Psoas muscle (tissue), 8 donors: ENCODE measurements around the gene SATB2. TPM values are rescaled to one million over a fixed set of nuclear protein-coding genes. Genes with fewer than 3 reads are reported as not detected.

Experiments
- ATAC-seq, 4 donors: fragments of 200-7000 bp; cut with Tn5 transposase; one replicate each; pipeline ENCODE4 v1.9.1; 2020; ENCODE audit warnings: moderate library complexity in 3 of 4, mild to moderate bottlenecking in 2 of 4
- DNase-seq, 2 donors: peaks; one replicate each; pipeline ENCODE4 v3.0.0-alpha.2; 2020
- H3K27ac ChIP-seq: fragments of 200-600 bp; one replicate; pipeline ENCODE4 v1.8.0; 2022
- H3K27me3 ChIP-seq, 3 donors: fragments of 200-600 bp in 1 of 3; one replicate each; pipeline versions ENCODE4 v1.6.1 to v1.8.0; 2013 to 2022; ENCODE audit warnings: low read length in 2 of 3, mild to moderate bottlenecking in 2 of 3, moderate library complexity in 1 of 3; ENCODE audit not compliant: insufficient read depth in 3 of 3
- H3K36me3 ChIP-seq, 2 donors: fragments of 200-600 bp in 1 of 2; one replicate each; pipeline versions ENCODE4 v1.6.1 to v1.8.0; 2013 to 2022; ENCODE audit warnings: low read depth in 1 of 2, mild to moderate bottlenecking in 1 of 2, moderate library complexity in 1 of 2; ENCODE audit not compliant: insufficient read depth in 1 of 2
- H3K4me1 ChIP-seq: fragments of 200-600 bp; one replicate; pipeline ENCODE4 v1.8.0; 2022
- H3K4me3 ChIP-seq: fragments of 200-600 bp; one replicate; pipeline ENCODE4 v1.8.0; 2022; ENCODE audit warnings: mild to moderate bottlenecking
- H3K9me3 ChIP-seq: fragments of 200-600 bp; one replicate; pipeline ENCODE4 v1.8.0; 2022
- CTCF ChIP-seq: fragments of 200-600 bp; IDR thresholded peaks from one replicate; pipeline ENCODE4 v1.8.0; 2022; ENCODE audit warnings: antibody characterized with exemption
- WGBS, 3 donors: extraction: QIAGEN DNeasy Blood & Tissue Kit; methylation state at CpG; one replicate each; pipeline versions ENCODE4 v1.1.6 to v1.1.7; 2013; 5-methylcytosine and 5-hydroxymethylcytosine counted together
- intact Hi-C, 2 donors: fragments of 100-400 bp; cut with DNase I; formaldehyde crosslinking; loops; one replicate each; pipeline versions ENCODE4 v1.11.0 to v1.14.2; 2022
- long read RNA-seq, 2 donors: library from polyadenylated mRNA; unstranded; transcript quantifications; one replicate each; pipeline ENCODE4 v2.0.0, GENCODE V29; 2021
- polyA plus RNA-seq, 3 donors: library from polyadenylated mRNA; stranded (reverse); fragments of 200-250 nt; gene quantifications; one replicate each; pipeline ENCODE4 v1.2.3, GENCODE V29; 2013
- total RNA-seq, 4 donors: library from RNA; stranded (reverse); fragmentation: NEBNext Ultra II Directional in 2 of 4; extraction: Animal tissue kit (Norgen Biotek cat#: 25700) in 2 of 4; gene quantifications; one replicate each; pipeline versions ENCODE4 v1.2.1 to v1.2.4, GENCODE V29; 2021 to 2023
- donor health status: healthy with polysubstance abuse.
- donor health status: DM: no; HTN: no; CAD: no; lungs with moderate emphysema.
- donor health status: Bipolar disorder and iron deficiency.
- donor health status: healthy.
- donor health status: DM: yes; HTN: yes; CAD: no.
- donor health status: DM: no; HTN: no; CAD: no.
- donor health status: DM: no; HTN: no; CAD: no.
- donor health status: DM: yes; HTN: yes; CAD: no.

The SATB2 gene
- total RNA-seq (1 to 10 TPM in 3 of 4 donors, under 1 TPM in 1; 0.99 to 2.4 (median 1.9) TPM), polyA plus RNA-seq (1 to 10 TPM in 1 of 3 donors, under 1 TPM in 2; 0.46 to 1.6 (median 0.55) TPM)
- long read RNA-seq, donor 1, result 0 reads
- long read RNA-seq, donor 2, partial matches to known transcripts, result 1 of 1 reads
- long read RNA-seq, donor 2, other reads (novel, unspliced or antisense), result 0 of 1 reads

DNA sequence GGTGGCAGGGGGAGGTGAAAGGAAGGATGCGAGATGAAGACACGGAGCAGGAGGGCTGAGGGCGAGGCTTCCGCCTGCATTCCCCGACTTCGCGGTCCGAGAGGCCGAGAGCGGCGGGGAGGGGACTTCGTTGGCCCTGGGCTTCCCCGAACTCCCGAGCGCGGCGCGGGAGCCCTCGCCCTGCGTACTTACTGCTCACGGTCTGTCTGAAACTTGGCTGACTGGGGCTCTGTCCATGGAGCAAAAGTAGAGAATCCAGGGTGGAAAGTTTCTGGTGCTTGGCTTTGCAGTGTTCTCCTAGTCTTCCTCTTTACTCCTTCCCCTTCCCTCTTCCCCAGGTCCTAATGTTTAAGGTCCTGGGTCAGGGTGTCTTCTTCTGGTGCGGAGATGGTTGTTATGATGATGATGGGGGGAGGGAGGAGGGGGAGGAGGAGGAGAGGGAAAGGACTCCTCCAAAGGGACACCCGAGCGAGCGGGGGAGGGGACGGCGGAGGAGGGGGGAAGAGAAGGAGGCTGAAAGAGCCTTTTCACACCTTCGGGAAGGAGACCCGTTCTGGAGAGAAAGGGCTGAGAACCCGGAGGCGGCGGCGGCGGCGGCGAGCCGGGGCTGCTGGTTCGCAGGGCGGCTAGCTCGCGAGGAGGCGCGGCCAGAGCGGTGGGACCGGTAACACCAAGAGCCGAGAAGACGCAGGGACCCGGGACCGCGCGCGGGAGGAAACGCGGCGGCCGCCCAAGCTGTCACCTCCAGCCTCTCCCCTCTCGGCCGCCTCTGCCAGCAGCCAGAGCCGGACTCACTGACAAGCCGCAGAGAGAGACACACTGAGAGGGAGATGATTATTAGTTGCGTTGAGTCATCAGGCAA is at the start of gene SATB2:
SATB2 (minus strand) TSS at position 793 of the 862 bp plus-strand sequence. CDS start 1,902 bp downstream, outside the sequence.
- intact Hi-C loops, result no loop called here
- Histone ChIP-seq H3K27me3 (peaks cover 0 to 82% (median 29%) of the 10 kb centered on the region in 3 donors), H3K4me3 (peak within 1 kb of the TSS; percentile 91), H3K36me3 (no peaks in the 10 kb centered on the region), H3K9me3 (no peaks in the 10 kb centered on the region), H3K27ac (peak within 1 kb of the TSS; percentile 78), H3K4me1 (peaks cover 14% of the 10 kb centered on the region)
- ATAC-seq (peak in 3 of 4 donors; percentile 18 to 20 (median 19)), DNase-seq (peak; percentile 42 to 59)
- WGBS, 3 donors, result 0 to 1% (median 0%) methylated on average over 48 to 61 of the region's 61 CpGs
- TF ChIP-seq CTCF, result no peak

DNA sequence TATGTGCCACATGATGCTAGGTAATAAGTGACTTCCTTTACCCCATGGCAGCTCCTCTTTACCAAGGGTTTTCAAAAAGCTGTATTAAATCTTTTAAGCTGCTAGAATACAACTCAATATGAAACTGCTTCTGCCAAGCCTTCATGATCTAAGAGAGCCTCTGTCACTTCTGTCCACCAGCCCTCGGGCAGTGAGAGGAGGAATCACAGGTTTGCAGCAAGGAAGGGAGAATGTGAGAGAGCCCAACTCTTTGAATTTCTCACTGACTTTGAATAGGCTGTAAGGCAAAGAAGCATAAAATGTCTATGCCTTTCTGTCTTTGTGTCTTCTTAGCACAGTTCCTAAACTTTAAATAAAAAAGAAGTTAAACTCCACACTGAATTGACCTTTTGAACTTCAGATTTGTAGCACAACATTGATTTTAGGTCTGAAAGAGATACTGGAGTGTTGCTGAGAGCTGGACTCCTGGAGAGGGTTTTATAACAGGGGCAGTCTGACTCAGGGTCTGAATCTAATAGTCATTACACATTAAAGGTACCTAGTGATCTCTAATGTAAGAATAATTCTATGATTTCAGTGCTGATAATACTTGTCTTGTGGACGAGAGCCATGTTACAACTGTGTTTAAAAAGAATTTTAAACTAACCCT is 48.1 kb upstream of the SATB2 start:
- Histone ChIP-seq H3K27me3 (peaks cover 0 to 3% (median 0%) of the 10 kb centered on the region in 3 donors), H3K9me3 (no peaks in the 10 kb centered on the region), H3K4me1 (no peaks in the 10 kb centered on the region), H3K4me3 (no peak overlapping the region), H3K27ac (no peak overlapping the region), H3K36me3 (no peaks in the 10 kb centered on the region)
- no peak for TF ChIP-seq CTCF
- intact Hi-C loops, result no loop called here
- WGBS, 3 donors, result 45 to 48% (median 47%) methylated on average over 2 of the region's 2 CpGs
- no peak for DNase-seq
- no peak for ATAC-seq

- no peak for DNase-seq
- no peaks in the 10 kb centered on the region for H3K4me1 ChIP-seq
- no peak for TF ChIP-seq CTCF
- no peak overlapping the region for H3K27ac ChIP-seq
- intact Hi-C loops, result no loop called here
- no peaks in the 10 kb centered on the region for H3K36me3 ChIP-seq
- no peak for ATAC-seq
- H3K4me3 ChIP-seq, result no peak overlapping the region
- H3K9me3 ChIP-seq, result no peaks in the 10 kb centered on the region
- peaks cover 0 to 2% (median 0%) of the 10 kb centered on the region in 3 donors for H3K27me3 ChIP-seq
These were observed 45.4 kb upstream of the SATB2 start for GRCh38 chr2:199503148-199503547.

- Histone ChIP-seq H3K9me3 (no peaks in the 10 kb centered on the region), H3K36me3 (no peaks in the 10 kb centered on the region), H3K4me3 (no peak overlapping the region), H3K27me3 (peaks cover 0 to 2% (median 0%) of the 10 kb centered on the region in 3 donors), H3K4me1 (no peaks in the 10 kb centered on the region), H3K27ac (no peak overlapping the region)
- ATAC-seq (no peak), DNase-seq (no peak)
- TF ChIP-seq CTCF, result no peak
- 73 to 81% (median 74%) methylated on average over 3 of the region's 3 CpGs for WGBS, 3 donors
- intact Hi-C loops, result no loop called here
These were observed 41.3 kb upstream of the SATB2 start for GRCh38 chr2:199499005-199499404.
